ENCODE data around the gene CHERP. TPM values are rescaled to one million over a fixed set of nuclear protein-coding genes. Genes with fewer than 3 reads are reported as not detected.
A peak's percentile ranks its signal among the peaks of the same experiment; 100 is the strongest.

Gene CHERP, protein sequence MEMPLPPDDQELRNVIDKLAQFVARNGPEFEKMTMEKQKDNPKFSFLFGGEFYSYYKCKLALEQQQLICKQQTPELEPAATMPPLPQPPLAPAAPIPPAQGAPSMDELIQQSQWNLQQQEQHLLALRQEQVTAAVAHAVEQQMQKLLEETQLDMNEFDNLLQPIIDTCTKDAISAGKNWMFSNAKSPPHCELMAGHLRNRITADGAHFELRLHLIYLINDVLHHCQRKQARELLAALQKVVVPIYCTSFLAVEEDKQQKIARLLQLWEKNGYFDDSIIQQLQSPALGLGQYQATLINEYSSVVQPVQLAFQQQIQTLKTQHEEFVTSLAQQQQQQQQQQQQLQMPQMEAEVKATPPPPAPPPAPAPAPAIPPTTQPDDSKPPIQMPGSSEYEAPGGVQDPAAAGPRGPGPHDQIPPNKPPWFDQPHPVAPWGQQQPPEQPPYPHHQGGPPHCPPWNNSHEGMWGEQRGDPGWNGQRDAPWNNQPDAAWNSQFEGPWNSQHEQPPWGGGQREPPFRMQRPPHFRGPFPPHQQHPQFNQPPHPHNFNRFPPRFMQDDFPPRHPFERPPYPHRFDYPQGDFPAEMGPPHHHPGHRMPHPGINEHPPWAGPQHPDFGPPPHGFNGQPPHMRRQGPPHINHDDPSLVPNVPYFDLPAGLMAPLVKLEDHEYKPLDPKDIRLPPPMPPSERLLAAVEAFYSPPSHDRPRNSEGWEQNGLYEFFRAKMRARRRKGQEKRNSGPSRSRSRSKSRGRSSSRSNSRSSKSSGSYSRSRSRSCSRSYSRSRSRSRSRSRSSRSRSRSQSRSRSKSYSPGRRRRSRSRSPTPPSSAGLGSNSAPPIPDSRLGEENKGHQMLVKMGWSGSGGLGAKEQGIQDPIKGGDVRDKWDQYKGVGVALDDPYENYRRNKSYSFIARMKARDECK
- 32.7 TPM for polyA plus RNA-seq (2013, experiment 1 of 2; ENCODE audit: insufficient read length)
- polyA plus RNA-seq (2013, experiment 2 of 2; ENCODE audit: insufficient read length) = 20.3 TPM

DNA sequence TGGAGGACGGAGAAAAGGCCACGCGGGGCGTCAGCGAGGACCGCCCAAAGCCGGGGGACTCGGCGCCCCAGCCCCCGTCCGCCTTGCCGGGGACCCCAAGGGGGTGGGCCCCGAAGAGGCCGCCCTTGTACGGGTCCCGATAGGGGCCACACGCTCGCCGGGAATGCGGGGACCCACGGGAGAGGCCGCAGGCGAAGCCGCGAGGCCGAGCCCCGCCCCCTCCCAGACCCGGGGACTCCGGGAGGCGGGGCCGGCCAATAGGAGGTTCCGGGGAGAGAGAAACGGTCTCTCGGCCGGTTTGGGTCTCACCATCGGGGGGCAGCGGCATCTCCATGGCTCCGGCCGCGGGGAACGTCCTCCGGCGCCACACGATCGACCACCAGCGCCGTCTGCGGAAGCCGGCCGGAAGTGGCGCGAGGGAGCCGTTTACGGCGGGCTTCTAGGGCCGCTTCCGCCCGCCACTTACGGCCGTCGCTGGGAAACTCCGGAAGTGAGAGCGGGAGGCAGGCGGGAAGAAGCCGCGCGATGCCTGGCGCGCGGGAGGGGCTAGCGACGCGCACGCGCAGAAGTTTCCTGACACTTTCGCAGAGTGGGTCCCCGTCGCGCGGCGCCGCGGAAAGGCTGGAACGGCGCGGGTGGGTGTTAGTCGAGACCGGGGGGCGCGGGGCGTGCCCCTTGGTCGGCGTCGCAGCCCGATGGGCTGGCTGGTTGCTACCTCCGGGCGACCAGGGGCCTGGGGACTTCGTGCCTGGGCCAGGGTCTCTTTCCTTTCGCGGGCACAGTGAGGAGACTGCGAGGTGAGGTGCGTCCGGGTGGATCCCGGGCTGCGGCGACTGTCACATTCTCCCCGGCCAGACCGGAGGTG is at the start of gene CHERP:
Gene CHERP (minus strand): TSS at position 393 of the 865 bp plus-strand sequence. CDS start 59 bp downstream, at position 334.
- DNase-seq = peak; percentile 94

DNA sequence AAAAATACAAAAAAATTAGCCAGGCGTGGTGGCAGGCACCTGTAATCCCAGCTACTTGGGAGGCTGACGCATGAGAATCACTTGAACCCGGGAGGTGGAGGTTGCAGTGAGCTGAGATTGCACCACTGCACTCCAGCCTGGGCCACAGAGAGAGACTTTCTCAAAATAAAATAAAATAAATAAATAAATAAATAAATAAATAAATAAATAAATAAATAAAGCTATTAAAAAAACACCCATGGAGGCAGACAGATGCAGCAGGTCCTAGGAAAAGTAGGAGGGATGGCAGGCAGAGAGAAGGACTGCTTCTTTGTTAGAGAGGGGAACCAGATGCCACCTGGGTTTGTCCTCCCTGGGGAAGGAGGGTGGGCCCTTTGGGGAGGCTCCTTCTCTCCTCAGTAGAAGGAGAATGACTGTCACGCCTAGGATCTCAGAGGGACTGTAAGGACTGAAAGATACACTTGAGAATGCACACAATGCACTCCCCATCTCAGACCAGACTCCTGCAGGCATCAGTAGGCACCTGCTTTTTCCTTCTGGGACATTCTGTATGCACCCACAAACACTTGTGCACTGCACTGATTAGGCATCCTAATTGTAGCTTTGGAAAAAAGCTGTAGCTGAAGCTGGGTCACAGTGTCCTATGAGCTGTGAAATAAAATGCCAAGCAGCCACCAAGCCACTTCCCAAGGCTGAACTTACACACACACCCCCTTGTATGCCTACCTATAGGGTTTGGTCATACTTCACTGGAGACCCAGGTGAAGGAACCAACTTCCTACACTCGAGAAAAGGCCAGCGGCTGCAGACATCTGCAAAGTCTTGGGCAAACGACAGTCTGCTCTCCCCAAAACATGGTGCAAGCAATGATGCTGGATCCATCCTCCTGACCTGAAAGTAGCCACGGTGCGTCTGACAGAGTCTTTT is 48.9 kb upstream of the CHERP start:
- no peak for DNase-seq

DNA sequence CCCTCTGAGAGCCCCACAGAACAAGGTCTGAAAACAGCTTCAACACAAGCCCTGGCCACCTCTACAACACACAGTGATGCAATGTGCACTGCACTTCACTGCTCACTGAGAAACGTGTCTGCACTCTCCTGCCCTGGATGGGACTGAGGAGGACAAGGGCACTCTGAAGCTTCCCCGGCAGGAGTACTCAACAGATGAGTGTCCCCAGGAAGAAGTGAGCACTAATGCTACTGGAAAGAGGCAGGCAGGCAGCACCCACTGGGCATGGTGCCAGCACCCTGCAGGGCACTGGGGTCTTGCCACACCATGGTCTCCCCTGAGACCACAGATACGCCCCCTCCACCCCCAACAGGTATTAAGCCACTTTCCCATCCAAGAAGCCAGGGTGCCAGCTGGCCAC is 47.7 kb upstream of the CHERP start:
- DNase-seq = no peak

DNA sequence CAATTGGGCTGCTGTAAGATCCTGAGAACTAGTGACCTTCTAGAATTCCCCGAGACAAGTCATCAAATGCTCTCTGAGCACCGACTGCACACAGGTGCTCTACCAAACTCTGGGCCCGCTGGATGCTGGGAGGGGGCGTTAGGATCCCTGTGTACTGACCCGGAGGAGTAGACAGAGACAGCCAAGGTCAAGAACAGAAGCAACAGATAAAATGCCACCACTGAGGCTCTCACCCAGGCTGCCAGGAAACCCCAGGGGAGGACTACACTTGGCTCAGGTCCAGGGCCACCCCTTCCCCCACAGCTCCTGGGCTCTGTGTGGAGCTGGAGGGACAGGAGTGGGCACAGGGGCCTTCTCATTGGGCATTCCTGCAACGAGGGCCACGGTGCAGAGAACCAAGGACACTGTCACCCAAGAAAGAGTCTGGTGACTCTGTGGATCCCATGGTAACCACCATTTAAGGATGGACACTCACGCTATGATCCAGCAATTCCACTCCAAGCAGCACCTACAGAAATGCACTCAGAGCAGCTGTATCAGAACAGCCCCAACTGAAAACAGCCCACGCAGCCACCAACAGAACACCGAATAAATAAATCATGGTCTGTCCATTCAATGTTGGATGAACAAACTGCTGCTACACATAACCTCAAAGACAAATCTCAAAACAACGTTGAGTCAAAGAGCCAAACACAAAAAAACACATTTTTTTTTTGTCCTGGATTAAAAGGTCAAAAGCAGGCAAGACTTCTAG is 46.8 kb upstream of the CHERP start:
- DNase-seq = no peak

DNA sequence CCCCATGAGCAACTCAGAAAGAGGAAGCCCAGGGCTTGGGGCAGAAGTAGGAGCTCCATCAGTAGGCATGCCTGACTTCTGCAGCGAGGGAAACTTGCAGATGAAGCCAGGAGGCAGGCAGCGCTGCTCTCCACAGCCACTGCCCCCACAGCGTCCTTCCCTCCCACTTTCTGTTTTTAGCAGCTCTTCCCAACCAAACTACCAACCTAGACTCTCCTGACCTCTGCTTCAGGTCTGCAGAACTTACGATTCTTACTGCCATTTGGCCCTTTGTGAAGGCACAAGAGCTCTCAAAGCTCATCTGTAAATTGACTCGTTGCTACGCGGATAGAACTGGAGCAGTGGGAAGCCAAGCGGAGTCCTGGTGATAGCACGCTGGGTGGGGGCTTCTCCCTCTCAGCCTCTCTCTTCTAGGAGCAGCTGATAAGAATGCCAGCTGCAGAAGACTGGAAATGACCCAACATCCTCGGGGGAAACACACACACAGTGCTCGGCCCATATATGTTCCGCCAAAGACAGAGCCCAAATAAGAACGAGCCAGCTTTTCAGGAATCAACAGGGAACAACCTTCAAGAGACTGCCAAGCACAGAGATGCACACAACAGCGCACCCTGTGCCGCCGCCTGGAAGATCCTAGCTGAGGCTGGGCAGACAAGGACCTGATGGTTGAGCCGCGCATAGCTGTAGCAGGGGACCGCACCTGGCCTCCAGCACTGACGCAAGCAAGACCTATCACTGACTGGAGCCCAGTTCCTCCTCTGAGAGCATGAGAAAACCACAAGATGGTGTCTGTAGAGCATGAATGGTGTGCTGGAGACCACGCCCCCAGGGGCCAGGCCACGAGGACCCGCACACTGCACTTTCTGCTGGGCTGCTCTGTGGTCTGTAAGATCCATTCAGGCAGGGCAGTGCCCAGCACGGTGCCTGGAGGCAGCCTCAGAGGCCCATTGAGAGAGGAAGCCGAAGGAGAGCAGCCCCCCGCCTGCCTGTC is 45.9 kb upstream of the CHERP start:
- DNase-seq = no peak

DNA sequence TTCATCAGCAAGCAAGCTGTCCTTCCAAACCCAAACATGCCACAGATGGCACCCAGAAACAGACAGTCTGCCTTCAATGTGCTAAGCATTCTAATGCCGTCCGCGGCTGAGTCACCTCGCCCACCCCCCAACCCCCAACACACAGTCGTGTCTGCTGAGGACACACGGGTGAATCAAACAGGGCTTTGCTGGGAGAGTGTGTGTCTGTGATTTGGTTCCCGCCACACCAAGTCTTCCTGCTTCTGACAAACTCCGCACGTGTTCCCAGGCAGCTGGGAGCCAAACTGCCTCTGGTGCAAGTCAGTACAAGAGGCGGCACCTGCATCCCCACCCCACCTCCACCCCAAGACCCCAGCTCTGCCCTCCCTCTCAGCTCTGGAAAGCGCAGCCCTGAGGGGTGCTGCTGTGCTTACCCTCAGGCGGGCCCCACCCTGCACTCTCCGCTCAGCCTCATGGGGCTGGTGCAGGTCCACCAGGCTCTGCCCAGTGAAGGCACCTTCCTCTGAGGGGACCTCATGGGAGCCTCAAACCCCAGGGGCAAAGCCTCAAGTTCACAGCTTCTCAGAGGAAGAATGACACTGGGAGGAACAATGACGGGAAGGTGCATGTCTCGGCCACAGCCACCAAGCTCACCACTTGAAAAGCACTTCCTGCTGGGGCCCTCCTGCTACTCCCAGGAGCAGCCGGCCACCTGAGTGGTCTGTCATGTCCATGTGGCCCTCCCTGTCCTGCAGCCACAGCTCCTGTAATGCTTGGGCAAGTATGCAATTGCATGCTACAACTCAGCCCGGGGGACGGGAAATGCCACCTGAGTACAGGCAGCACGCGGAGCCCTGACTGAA is 45.0 kb upstream of the CHERP start:
- peak; percentile 69 for DNase-seq

DNA sequence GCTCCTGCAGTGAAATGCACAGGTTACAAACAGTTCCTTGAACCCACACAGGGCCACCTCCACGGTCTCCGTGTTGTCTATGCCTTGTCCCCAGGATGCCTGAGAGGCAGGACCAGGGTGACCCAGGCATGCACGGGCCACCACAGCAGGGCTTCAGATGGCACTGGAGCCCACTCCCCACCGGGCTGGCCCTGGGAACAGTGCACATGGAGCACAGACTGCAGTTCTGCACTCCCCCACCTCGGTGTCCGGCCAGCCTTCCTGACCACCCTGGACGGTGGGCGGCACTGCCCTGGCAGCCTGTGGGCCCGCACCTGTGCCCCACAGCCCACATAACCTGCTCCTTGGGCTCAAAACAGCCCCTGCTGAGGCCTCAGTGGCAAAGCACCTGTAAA is 44.2 kb upstream of the CHERP start:
- no peak for DNase-seq

DNA sequence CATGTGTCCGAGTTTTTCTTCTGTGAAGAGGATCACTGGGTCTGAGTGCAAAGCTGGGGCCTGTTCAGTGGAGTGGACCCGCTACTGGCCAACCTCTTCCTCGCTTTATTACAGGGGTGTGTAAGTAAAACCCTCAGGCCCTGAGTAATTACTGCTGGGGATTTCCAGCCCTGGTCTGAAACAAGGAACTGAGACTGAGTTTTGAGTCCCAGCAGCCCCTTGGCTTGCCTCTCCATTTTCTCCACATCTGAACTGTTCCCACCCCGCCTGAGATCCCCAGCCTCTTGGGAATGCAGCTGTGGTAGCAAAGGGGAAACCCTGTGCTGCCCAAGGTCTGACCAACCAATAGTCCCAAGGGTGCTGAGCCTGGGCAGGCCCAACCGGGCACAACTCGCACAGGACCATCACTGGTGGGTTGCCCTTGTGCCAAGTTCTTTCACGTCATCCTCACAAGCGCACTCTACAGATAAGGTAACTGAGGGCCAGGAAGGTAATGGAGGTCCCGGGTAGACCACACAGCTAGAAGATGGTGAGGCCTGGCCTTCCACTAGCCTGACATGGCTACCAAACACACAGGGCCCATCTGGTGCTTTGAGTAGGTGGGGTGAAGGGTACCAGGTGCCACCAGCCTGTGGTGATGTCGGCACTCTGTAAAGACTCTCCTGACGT is 43.7 kb upstream of the CHERP start:
- DNase-seq = no peak

DNA sequence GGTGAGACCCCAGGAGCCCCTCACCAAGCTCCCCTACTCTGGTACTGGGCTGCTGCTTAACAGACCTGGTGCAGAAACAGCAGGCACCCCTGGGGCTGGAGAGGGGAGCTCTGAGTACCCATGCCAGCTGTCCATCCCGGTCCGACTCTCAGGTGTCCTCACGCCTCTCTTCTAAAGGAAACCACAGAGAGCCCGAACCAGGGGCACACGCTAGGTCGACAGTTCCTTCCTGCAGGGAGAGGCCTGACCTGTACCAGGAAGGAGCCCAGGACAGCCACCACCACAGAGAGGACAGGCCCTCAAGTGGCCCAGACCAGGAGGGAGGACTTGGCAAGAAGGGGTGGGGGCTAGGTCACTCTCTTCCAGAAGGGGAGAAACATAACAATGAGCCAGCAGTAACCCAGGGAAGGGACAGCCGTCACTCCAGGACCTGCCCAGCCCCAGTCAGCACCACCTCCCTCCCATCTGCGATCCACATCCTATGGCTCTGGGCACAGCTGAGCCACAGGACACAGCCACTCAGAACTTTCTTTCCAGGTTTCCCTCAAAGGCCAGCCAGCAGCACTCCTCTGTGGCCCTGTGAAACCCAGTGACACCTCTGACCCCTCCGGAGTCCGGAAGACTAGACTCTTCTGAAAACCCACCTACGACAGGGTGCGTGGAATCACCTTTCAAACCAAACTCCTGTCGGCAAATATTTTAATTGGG is 43.0 kb upstream of the CHERP start:
- no peak for DNase-seq

DNA sequence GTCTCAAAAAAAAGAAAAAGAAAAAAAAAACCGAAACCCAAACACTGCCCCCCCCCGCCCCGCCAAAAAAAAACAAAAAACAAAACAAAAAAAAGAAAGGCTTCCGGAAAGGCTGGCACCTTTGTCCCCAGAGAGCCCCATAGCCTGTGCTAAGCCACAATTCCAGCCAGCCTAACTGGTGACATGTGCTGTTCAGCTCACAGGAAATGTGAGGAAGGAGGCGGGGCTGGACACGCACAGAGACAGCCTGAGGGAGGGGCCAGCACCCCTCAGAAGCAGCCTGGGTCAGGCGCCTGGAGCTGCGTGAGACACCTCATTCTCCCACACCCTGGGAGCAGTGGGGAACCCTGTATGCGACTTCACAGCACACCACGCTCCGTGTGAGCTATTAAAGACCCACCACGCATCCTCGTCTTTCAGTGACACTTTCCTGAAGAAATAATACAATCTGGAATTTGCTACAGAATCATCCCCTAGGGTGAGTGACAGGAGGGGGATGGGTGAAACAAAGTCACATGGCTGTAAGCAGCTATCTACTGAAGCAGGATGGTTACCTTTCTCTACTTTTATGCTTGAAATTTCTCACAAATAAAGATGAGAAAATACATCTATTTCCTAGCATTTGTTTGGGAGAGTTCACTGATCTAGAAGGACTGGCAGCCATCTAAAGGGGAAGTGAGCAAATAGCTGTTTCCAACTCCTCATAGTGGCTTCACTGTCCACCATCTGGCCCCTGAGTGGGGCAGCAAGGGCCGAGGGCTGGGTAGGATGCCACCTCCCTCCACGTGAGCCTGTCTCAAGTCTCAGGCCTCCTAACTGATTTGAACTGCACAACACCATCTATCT is 42.2 kb upstream of the CHERP start:
- peak; percentile 84 for DNase-seq

DNA sequence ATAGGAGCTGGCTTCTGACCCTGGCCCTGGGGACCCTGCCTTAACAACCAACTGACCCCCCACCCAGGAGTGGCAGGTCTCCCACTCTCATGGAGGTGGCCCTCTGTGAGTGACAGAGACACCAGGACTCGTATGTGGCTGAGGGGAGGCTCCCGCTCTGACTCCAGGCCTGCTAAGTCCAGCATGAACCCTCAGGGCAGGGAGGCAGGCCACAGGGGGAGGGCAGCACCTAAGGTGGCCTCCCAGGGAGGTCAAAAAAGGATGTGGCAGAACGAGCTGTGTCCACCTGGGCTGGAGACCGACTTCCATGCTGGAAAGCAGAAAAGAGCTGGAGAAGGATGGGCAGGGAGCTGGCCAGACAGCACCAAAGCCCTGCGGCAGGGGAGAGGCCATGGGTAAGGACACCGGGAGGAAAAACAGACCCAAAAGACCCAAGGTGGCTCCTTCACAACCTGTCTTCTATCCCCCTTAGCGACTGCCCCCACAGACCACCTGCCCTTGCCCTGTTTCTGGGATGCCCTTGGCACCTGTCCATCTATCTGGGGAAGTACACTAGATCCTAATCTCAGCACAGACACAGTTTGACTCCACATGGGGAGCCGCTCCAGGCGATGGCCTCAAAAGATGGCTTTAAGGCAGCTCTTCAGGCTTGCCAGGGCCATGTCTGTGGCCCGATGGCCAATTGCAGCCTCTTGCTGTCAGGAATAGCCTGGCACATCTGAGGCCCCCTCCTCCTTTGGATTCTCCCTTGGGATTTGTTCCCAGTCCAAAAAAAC is 40.4 kb upstream of the CHERP start:
- DNase-seq = no peak

DNA sequence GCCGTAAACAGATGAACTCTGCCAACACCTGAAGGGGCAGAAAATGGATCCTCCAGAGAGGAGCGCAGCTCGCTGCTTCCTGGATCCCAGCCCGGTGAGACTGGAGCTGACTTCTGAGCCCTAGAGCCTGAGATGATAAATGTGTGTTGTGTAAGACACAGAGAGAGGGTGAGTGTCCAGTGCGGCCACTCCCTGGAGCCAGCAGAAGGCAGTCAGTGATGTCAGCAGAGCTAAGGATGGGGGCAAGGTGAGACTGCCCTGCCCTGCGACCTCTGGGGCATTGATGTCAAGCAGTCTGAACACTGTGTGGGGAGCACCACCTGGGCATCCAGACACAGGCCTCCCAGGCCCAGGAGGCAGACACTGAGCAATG is 39.7 kb upstream of the CHERP start:
- DNase-seq = no peak

DNA sequence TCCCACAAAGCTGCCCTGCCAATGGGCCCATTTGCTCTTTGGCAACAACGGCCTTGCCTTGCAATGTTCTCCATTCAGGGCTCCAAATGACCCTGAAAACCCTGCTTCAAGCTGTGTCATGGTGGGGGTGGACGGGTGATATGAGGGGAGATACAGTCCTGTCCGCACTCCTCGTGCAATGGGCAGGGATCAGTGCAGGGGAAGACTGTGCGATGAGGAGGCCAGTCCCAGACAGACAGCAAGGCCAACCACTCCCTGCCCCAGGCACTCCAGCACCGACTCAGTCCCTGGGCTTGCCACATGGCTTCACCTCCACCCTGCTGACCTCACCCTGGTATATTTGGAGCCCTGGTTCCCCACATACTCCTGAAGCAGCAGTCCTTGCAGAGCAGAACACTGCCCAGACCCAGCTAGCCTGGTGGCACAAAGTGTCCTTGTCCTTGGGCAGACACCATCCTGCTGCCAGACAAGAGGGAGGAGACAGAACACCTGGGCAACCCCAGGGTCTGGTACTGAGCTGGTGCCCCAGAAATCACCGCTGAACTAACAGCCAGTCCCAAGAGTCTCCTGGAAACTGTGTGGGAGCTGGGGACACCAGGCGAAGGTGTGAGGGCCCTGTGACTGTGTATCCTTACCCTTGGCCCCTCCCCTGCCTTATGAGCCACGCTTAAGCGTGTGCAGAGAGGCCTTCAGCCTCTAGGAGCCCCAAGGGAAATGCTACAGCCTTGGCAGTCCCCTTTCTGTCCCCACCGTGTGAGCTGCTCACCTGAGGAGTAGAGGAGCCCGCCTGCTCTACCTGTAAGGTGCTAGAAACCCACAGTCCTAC is 39.1 kb upstream of the CHERP start:
- no peak for DNase-seq

DNA sequence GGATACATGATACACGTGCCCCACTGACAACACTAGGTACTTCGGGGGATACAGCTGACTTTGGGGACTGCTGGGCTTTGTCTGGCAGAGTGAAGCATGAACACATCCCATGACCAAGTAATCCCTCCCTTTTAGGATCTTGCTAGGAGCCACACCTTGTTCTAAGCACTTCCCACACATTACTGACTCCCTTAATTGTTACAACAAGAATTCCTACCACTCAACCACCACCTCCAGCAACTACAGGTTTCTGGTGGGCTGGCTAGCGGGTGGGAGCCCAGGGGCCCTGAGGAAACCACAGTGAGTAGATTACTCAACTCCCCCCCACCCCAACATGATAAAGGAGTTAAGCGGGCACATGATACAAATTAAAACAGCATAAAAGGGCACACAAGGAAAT is 37.1 kb upstream of the CHERP start:
- DNase-seq = no peak
